HTR-8/SVneo (cell line): ENCODE measurements around the gene NOL9.
"Not testable (repeated sequence)": the region's sequence is repeated elsewhere in the genome, so short reads cannot be mapped to it uniquely, and the experiment has no call there.

Experiments
- DNase-seq: peaks from one replicate; pipeline ENCODE4 v3.0.0; 2011; ENCODE audit warnings: low spot score, mixed read lengths; ENCODE audit not compliant: insufficient read length
- FAIRE-seq: peaks from 2 replicates; lab custom pipeline; 2011; peaks lifted over from hg19 to GRCh38; lab: Jason Lieb, UNC

The NOL9 gene

GRCh38 chr1:6493834-6494223 lies 60.5 kb downstream of the NOL9 start:
- FAIRE-seq, DNase-seq: not testable (repeated sequence)

- DNase-seq (no peak), FAIRE-seq (no peak)
Observed at GRCh38 chr1:6491966-6492365, 62.3 kb downstream of the NOL9 start.

GRCh38 chr1:6491480-6491962 lies 62.8 kb downstream of the NOL9 start, which contains the start of gene PLEKHG5:
TSS of gene PLEKHG5 (minus strand) at chr1:6491667. CDS start at chr1:6477571, 14,096 bp downstream.
- FAIRE-seq (peak; percentile 83), DNase-seq (peak; percentile 56)

DNA sequence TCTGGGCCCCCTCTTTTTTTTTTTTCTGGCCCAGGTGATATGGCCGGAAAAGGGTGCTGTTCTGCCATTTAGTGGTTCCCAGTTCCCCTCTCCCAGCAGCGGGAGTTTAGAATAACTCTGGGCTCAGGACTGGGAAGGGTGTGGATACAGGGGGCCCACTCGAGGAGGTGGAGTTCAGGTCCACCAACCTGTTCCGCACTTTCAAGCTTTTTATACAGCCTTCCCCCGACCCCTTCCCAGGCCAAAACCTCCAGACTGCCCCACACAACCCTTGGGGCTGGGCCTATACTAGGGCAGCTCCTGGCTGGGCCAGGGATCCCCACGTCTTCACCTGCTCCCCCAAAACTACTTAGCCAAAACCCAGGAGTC lies 63.2 kb downstream of the NOL9 start:
- FAIRE-seq: no peak
- DNase-seq: no peak

DNA sequence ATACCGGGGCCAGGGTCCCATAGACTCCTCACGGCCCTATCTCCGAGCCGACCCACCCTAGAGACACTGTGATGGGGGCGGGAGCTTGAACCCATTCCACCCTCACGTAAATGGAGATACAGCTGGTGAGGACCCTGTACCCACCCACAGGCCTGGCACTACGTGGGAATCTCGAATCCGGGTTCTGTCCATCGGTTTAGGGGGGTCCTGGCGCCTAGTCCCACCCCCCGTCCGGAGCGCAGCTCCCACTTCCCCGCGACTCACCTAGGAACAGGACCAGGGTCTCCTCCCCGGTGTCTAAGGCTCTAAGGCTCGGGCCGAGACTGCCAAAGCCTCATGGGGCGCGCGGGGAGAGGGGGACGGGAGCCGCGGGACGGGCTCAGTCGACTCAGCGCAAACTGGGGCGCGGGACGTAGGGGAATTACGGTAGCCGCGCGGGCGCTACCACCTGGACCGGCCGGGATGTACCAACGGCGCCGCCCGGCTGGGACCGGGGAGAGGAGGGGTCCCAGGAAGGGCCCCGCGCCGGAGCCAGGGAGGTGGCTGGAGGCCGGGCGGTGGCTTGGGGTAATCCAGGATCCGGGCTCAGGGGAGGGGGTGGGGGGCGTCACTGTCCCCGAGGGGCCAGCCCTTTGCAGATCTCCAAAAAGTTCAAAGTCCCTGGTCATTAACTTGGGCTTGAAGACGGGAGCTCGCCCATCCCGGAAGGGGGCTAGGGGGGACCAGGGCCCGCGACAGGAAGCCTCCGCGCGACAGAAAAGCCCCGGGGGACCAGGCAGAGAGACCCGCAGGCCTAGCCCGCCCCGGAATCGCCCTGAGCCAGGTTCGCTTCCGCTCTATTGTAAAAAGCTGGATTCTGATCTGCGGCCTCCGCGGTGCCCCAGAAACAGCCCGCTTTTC lies 63.9 kb downstream of the NOL9 start:
- FAIRE-seq: no peak
- peak; percentile 60 for DNase-seq

- DNase-seq (peak; percentile 81), FAIRE-seq (no peak)
Observed at GRCh38 chr1:6489799-6490180, 64.5 kb downstream of the NOL9 start.

DNA sequence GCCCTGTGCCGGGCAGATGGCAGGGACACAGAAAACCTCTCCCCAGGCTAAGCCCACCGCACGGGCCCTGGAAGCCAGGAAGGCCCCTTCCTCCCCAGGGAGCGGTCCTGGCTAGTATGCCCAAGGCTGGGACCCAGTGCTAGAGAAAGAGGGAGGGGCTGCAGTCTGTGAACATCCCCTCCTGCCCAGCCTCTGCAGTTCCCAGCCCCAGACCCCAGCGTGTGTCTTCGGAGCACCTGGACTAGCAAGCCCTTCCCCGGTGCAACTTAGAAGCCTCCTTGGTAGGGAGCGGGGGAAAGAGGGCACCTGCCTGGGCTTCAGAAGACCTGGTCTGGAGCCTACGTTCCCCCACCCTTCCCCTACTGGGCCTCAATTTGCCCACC lies 64.9 kb downstream of the NOL9 start:
- DNase-seq (no peak), FAIRE-seq (no peak)

- DNase-seq: no peak
- FAIRE-seq: no peak
Observed at GRCh38 chr1:6488602-6489382, 65.5 kb downstream of the NOL9 start.

GRCh38 chr1:6487804-6488484 lies 66.4 kb downstream of the NOL9 start:
- no peak for DNase-seq
- no peak for FAIRE-seq

DNA sequence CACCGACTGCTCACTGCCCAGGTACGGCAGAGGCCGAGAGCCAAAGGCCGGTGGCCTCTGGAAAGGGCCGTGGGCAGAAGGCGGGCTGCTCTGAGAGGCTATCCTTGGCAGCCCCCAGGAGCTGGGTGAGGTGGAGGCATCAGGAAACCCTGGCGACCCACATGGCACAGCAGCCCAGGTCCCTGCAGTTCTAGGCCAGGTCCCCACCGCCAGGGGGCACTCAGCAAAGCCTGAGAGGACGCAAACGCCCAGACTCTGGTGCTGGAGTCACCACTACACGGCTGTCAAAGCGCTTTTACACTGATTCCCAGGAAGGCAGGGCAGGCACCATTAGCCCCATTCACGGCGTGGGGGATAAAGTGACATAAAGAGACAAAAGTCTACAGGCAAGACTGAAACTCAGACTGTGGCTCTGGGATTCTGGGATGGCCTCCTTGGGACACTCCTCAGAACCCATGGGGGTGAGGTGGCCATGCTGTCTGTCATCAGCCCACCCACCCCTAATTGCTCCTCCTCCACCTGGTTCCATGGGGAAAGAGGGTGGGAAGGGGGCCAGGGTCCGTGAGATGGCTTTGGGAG lies 67.8 kb downstream of the NOL9 start:
- DNase-seq: peak; percentile 84
- peak; percentile 54 for FAIRE-seq

DNA sequence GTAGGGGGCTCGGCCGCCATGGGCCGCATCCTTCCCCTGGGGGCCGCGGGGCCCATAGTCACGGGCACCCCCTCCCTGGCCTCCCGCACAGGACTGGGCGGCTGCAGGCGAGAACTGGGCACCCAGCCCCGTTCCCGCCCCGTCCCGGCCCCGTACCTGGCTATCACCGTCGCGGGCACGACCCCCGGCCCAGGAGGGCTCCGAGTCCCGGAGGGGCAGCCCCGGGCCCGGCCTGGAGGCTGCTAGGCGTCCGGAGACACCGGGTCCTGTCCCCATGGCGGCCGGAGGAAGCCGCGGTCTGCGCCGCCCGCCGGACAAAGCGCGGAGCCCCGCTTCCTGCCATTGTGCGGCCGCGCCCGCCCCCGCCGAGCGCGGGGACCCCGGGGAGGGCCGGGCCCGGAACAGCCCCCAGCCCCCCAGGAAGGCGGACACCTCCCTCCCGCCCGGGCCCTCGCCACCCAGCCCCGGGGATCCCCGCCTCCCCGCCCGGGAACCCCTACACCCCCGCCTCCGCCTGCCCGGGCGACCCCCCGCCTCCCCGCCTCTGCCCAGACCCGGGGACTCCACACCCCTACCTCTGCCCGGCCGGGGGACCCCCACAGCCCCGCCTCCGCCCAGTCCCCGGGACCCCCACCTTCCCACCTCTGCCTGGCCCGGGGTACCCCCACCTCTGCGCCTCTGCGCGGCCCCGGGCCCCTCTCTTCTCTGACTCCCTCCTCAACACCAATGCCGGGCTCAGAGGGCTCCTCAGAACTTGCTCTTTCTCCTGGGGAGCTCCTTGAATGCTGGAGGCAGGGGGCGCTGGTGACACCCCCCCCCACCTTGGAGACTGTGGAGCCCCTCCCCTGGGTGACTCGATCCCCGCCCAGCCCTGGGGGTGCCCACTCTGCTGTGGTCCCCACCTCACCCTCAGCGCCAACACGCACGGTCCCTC lies 68.9 kb downstream of the NOL9 start:
- FAIRE-seq (no peak), DNase-seq (no peak)

DNA sequence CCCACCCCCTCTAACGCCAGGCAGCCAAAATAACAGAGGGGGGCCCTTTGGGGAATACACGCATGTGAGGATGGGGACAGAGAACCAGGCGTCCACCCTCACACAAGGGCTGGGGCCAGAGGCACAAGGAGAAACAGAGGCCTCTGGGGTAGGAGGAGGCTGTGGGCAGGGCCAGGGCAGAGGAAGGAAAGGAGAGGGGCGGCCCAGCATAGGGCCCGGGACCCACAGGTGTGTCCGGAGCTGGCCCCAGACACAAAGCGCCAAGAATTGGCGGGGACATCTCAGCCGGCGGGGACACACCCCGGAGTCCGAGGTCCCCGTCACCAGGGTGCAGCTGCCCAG lies 69.5 kb downstream of the NOL9 start:
- DNase-seq: no peak
- no peak for FAIRE-seq

DNA sequence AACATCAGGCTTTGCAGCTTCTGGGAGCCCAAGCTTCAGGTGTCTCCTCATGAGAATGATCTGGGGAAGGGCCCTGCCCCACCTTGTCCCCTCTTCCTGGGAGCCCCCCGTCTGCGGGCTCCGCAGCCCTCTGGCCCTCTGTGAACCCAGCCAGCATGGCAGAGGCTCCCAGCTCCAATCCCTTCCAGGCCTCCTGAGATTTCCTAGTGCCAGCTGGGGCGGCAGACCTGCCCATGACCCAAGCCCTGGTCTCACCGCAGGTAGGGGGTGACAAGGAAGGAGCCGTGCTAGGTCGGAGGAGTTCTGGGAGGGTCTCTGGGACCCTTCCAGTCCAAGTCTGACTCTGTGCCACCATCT lies 70.6 kb downstream of the NOL9 start:
- FAIRE-seq: no peak

GRCh38 chr1:6483017-6483760 lies 71.1 kb downstream of the NOL9 start:
- FAIRE-seq (peak; percentile 20), DNase-seq (no peak)

More for the DNA sequence above, 70.6 kb downstream of the NOL9 start:
- no peak for DNase-seq

- DNase-seq: no peak
- FAIRE-seq: no peak
Observed at GRCh38 chr1:6481820-6482219, 72.5 kb downstream of the NOL9 start.

DNA sequence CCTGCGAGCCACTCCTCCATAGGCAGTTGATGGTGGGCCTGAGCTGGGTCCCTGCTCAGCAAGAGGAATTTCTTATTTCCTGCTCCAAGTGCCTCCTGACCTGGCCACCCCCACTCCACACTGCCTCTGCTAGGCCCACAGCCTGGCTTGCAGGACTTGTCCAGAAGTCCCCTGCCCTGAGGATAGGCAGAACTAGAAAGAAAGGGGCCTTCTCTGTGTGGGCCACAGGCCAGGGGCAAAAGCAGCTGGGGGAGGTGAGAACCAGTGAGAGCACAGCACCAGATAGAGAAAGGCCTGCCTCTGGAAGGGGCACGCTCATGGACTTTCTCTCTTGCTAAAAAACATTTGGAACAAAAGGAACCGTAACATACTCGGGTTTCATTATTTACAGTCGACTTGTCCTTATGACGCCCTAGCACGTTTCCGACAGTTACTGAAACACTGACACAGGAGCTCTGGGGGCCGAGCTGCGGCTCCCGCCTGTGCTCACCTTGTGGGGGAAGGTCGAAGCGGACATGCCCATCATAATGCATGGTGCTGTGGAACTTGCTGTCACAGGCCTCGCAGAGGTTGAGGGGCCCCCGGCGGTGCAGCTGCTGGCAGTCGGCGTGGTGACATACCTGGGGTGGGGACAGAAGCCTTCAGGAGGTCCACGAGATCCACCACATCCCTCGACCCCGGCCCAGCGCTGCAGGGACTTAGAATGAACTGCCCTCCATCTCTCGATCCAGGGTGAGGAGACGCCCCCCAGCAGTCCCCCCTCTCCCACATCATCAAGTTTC lies 77.1 kb downstream of the NOL9 start:
- FAIRE-seq: no peak
- no peak for DNase-seq

GRCh38 chr1:6476483-6476882 lies 77.8 kb downstream of the NOL9 start:
- FAIRE-seq (no peak), DNase-seq (no peak)
